ENCODE results near the gene TTLL13.

GRCh38 chr15:90265271-90266060 is 16.1 kb downstream of the TTLL13 start, which contains the start of gene NGRN:
- TF ChIP-seq CTCF (IDR thresholded peaks at IDR 0.05) (no peak), POLR2AphosphoS5 (IDR thresholded peaks at IDR 0.05; ENCODE audit: low read depth, low read length) (peak; percentile 99), SIN3A (IDR thresholded peaks at IDR 0.05; ENCODE audit: borderline replicate concordance, insufficient read depth, low read depth, low read length) (peak; percentile 94; the same call in 1 of the 2 replicates), TCF7L2 (IDR thresholded peaks at IDR 0.05; ENCODE audit: low read depth, low read length) (peak; percentile 53)
- TF ChIP-seq, protein P1, sequence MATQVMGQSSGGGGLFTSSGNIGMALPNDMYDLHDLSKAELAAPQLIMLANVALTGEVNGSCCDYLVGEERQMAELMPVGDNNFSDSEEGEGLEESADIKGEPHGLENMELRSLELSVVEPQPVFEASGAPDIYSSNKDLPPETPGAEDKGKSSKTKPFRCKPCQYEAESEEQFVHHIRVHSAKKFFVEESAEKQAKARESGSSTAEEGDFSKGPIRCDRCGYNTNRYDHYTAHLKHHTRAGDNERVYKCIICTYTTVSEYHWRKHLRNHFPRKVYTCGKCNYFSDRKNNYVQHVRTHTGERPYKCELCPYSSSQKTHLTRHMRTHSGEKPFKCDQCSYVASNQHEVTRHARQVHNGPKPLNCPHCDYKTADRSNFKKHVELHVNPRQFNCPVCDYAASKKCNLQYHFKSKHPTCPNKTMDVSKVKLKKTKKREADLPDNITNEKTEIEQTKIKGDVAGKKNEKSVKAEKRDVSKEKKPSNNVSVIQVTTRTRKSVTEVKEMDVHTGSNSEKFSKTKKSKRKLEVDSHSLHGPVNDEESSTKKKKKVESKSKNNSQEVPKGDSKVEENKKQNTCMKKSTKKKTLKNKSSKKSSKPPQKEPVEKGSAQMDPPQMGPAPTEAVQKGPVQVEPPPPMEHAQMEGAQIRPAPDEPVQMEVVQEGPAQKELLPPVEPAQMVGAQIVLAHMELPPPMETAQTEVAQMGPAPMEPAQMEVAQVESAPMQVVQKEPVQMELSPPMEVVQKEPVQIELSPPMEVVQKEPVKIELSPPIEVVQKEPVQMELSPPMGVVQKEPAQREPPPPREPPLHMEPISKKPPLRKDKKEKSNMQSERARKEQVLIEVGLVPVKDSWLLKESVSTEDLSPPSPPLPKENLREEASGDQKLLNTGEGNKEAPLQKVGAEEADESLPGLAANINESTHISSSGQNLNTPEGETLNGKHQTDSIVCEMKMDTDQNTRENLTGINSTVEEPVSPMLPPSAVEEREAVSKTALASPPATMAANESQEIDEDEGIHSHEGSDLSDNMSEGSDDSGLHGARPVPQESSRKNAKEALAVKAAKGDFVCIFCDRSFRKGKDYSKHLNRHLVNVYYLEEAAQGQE (IDR thresholded peaks at IDR 0.05; ENCODE audit: insufficient read depth in 1 of 2, low read depth in 2 of 2, low read length in 1 of 2): peak in 1 of 2 experiments; percentile 17; a peak in 1 of 4 replicates
